Liver (tissue), 9 donors: ENCODE measurements around the gene YPEL5. TPM values are rescaled to one million over a fixed set of nuclear protein-coding genes. Genes with fewer than 3 reads are reported as not detected.

ENCODE experiments used
- DNase-seq: peaks from one replicate; pipeline ENCODE4 v3.0.0-alpha.2; 2017; ENCODE audit warnings: low spot score
- H3K27ac ChIP-seq, 2 donors: one replicate each; pipeline ENCODE4 v1.7.0; 2013; ENCODE audit warnings: inconsistent platforms in 2 of 2, low read length in 2 of 2, control low read depth in 1 of 2, low read depth in 1 of 2, mild to moderate bottlenecking in 1 of 2
- H3K27me3 ChIP-seq, 4 donors: one replicate each; pipeline versions ENCODE4 v1.6.1 to v1.7.0; 2013; ENCODE audit warnings: low read length in 3 of 4, inconsistent platforms in 1 of 4, mild to moderate bottlenecking in 1 of 4, moderate library complexity in 1 of 4; ENCODE audit not compliant: control insufficient read depth in 4 of 4, insufficient read depth in 4 of 4
- H3K36me3 ChIP-seq, 4 donors: one replicate each; pipeline versions ENCODE4 v1.6.1 to v1.7.0; 2013; ENCODE audit warnings: low read length in 3 of 4, mild to moderate bottlenecking in 3 of 4, low read depth in 1 of 4, moderate library complexity in 1 of 4; ENCODE audit not compliant: control insufficient read depth in 4 of 4, insufficient read depth in 3 of 4
- H3K4me1 ChIP-seq, 4 donors: one replicate each; pipeline versions ENCODE4 v1.6.1 to v1.7.0; 2013; ENCODE audit warnings: low read length in 3 of 4, mild to moderate bottlenecking in 3 of 4, moderate library complexity in 1 of 4; ENCODE audit not compliant: control insufficient read depth in 4 of 4, insufficient read depth in 4 of 4
- H3K4me3 ChIP-seq, 3 donors: one replicate each; pipeline versions ENCODE4 v1.6.1 to v1.7.0; 2013; ENCODE audit warnings: low read length in 3 of 3, control low read depth in 1 of 3, low read depth in 1 of 3, mild to moderate bottlenecking in 1 of 3
- H3K9ac ChIP-seq, 2 donors: one replicate each; pipeline ENCODE4 v1.7.0; 2013; ENCODE audit warnings: low read length in 2 of 2, mild to moderate bottlenecking in 2 of 2, moderate library complexity in 2 of 2, control low read depth in 1 of 2, low read depth in 1 of 2
- H3K9me3 ChIP-seq, 4 donors: one replicate each; pipeline versions ENCODE4 v1.6.1 to v1.7.0; 2013; ENCODE audit warnings: low read length in 3 of 4; ENCODE audit not compliant: control insufficient read depth in 4 of 4
- CTCF ChIP-seq: fragments of 150-350 bp; IDR thresholded peaks from 2 replicates; pipeline ENCODE4 v1.5.1; 2017; ENCODE audit warnings: improper control_type of control experiment, low read depth, low read length; ENCODE audit not compliant: missing input control
- EGR1 ChIP-seq, 2 donors: IDR thresholded peaks; 2 replicates each; pipeline ENCODE4 v1.6.1; 2016 to 2018; ENCODE audit warnings: antibody characterized with exemption in 2 of 2, low read depth in 2 of 2
- FOXA1 ChIP-seq: IDR thresholded peaks from 2 replicates; pipeline ENCODE4 v1.6.1; 2016; ENCODE audit warnings: antibody characterized with exemption
- FOXA2 ChIP-seq: IDR thresholded peaks from 2 replicates; pipeline ENCODE4 v1.6.1; 2016; ENCODE audit warnings: antibody characterized with exemption
- GABPA ChIP-seq, 2 donors: IDR thresholded peaks in 1 of 2; conservative IDR thresholded peaks in 1 of 2; 2 replicates each; pipeline ENCODE4 v1.6.1; 2016; ENCODE audit warnings: antibody characterized with exemption in 2 of 2, mild to moderate bottlenecking in 1 of 2, moderate library complexity in 1 of 2
- HNF4A ChIP-seq, 2 donors: conservative IDR thresholded peaks; 2 replicates each; pipeline ENCODE4 v1.6.1; 2016; ENCODE audit warnings: antibody characterized with exemption in 2 of 2, mild to moderate bottlenecking in 2 of 2
- HNF4G ChIP-seq: IDR thresholded peaks from 2 replicates; pipeline ENCODE4 v1.6.1; 2016; ENCODE audit warnings: antibody characterized with exemption
- JUND ChIP-seq, 2 donors: IDR thresholded peaks; 2 replicates each; pipeline ENCODE4 v1.6.1; 2016; ENCODE audit warnings: antibody characterized with exemption in 2 of 2
- MAX ChIP-seq: IDR thresholded peaks from 2 replicates; pipeline ENCODE4 v1.6.1; 2016; ENCODE audit warnings: antibody characterized with exemption
- NR2F2 ChIP-seq: IDR thresholded peaks from 2 replicates; pipeline ENCODE4 v1.6.1; 2016; ENCODE audit warnings: antibody characterized with exemption
- RAD21 ChIP-seq, 2 donors: IDR thresholded peaks; 2 replicates each; pipeline ENCODE4 v1.6.1; 2016; ENCODE audit warnings: antibody characterized with exemption in 2 of 2, mild to moderate bottlenecking in 2 of 2
- RXRA ChIP-seq, 2 donors: IDR thresholded peaks; 2 replicates each; pipeline ENCODE4 v1.6.1; 2017 to 2018; ENCODE audit warnings: antibody characterized with exemption in 2 of 2, mild to moderate bottlenecking in 1 of 2
- SP1 ChIP-seq: IDR thresholded peaks from 2 replicates; pipeline ENCODE4 v1.6.1; 2018; ENCODE audit warnings: antibody characterized with exemption, mild to moderate bottlenecking
- TAF1 ChIP-seq: conservative IDR thresholded peaks from 2 replicates; pipeline ENCODE4 v1.6.1; 2016; ENCODE audit warnings: antibody characterized with exemption, mild to moderate bottlenecking
- YY1 ChIP-seq: IDR thresholded peaks from 2 replicates; pipeline ENCODE4 v1.6.1; 2016; ENCODE audit warnings: antibody characterized with exemption, mild to moderate bottlenecking
- ZBTB33 ChIP-seq: IDR thresholded peaks from 2 replicates; pipeline ENCODE4 v1.6.1; 2016; ENCODE audit warnings: antibody characterized with exemption
- WGBS: extraction: QIAGEN DNeasy Blood & Tissue Kit; methylation state at CpG from one replicate; pipeline ENCODE4 v1.1.7; 2013; 5-methylcytosine and 5-hydroxymethylcytosine counted together
- polyA plus RNA-seq, 2 donors: library from polyadenylated mRNA; stranded (reverse) in 1 of 2; unstranded in 1 of 2; fragments of 200-250 nt in 1 of 2; fragments of >200 nt in 1 of 2; fragmentation: Nextera tagmentation in 1 of 2; extraction: Ambion mirVana in 1 of 2; gene quantifications; one replicate each; pipeline versions ENCODE4 v1.2.1 to v1.2.3, GENCODE V29; 2013 to 2015
- total RNA-seq, 2 donors: library from RNA; depleted of rRNA; stranded (reverse); fragments of >200 nt; gene quantifications; one replicate each; pipeline ENCODE4 v1.2.3, GENCODE V29; 2014
- donor health status: healthy.
- donor health status: healthy.
- donor health status: healthy.
- donor health status: healthy.
- donor health status: healthy.

YPEL5 gene
- total and polyA plus RNA-seq, 4 donors: 20.4 to 62.8 (median 36.5) TPM

GRCh38 chr2:30206461-30207430, 59.9 kb downstream of the YPEL5 start:
- no peak for TF ChIP-seq SP1
- no peak for TF ChIP-seq TAF1
- no peak for TF ChIP-seq RAD21 (IDR thresholded peaks at IDR 0.05)
- TF ChIP-seq GABPA (IDR thresholded peaks at IDR 0.05 in 1 of 2, conservative IDR thresholded peaks at IDR 0.05 in 1 of 2): no peak
- TF ChIP-seq JUND (IDR thresholded peaks at IDR 0.05): no peak
- no peak for TF ChIP-seq EGR1 (IDR thresholded peaks at IDR 0.05; ENCODE audit: low read depth in 2 of 2)
- no peak for TF ChIP-seq FOXA2
- TF ChIP-seq HNF4A (conservative IDR thresholded peaks at IDR 0.05): no peak
- TF ChIP-seq YY1: no peak
- no peak for TF ChIP-seq ZBTB33
- TF ChIP-seq NR2F2: no peak
- no peak for TF ChIP-seq FOXA1
- TF ChIP-seq HNF4G: no peak
- TF ChIP-seq MAX: no peak
- TF ChIP-seq CTCF: no peak
- Histone ChIP-seq H3K9ac (no peak overlapping the region), H3K4me3 (no peak overlapping the region), H3K4me1 (no peaks in the 10 kb centered on the region), H3K9me3 (no peaks in the 10 kb centered on the region), H3K27me3 (no peaks in the 10 kb centered on the region), H3K36me3 (no peaks in the 10 kb centered on the region), H3K27ac (no peak overlapping the region)
- WGBS: 79% methylated on average over 9 of the region's 9 CpGs
- no peak for DNase-seq

- no peak overlapping the region for H3K27ac ChIP-seq
- under 1% methylated on average over 2 of the region's 2 CpGs for WGBS
- H3K27me3 ChIP-seq: no peaks in the 10 kb centered on the region
- no peaks in the 10 kb centered on the region for H3K9me3 ChIP-seq
- no peaks in the 10 kb centered on the region for H3K4me1 ChIP-seq
- H3K4me3 ChIP-seq: no peak overlapping the region
- peak; percentile 55 for DNase-seq
- TF ChIP-seq ZBTB33: no peak
- TF ChIP-seq FOXA2: no peak
- TF ChIP-seq EGR1 (IDR thresholded peaks at IDR 0.05; ENCODE audit: low read depth in 2 of 2): no peak
- TF ChIP-seq CTCF: peak; percentile 94
- no peak for TF ChIP-seq HNF4A (conservative IDR thresholded peaks at IDR 0.05)
- peak; percentile 21 for TF ChIP-seq NR2F2
- no peak for TF ChIP-seq SP1
- no peak for TF ChIP-seq GABPA (IDR thresholded peaks at IDR 0.05 in 1 of 2, conservative IDR thresholded peaks at IDR 0.05 in 1 of 2)
- TF ChIP-seq TAF1: no peak
- no peak for TF ChIP-seq RXRA (IDR thresholded peaks at IDR 0.05)
- no peak for TF ChIP-seq HNF4G
- peak; percentile 98 for TF ChIP-seq RAD21 (IDR thresholded peaks at IDR 0.05)
- H3K36me3 ChIP-seq: no peaks in the 10 kb centered on the region
- no peak overlapping the region for H3K9ac ChIP-seq
Measured at GRCh38 chr2:30208453-30208852, 61.6 kb downstream of the YPEL5 start.
